GM12878 (cell line): ENCODE measurements around the gene SIPA1. TPM values are rescaled to one million over a fixed set of nuclear protein-coding genes. Genes with fewer than 3 reads are reported as not detected.
A peak's percentile ranks its signal among the peaks of the same experiment; 100 is the strongest.

Source experiments
- CUX1 ChIP-seq: IDR thresholded peaks from 2 replicates; pipeline ENCODE4 v1.6.1; 2012; ENCODE audit warnings: improper control_type of control experiment, low read depth, low read length; ENCODE audit not compliant: insufficient replicate concordance
- JUND ChIP-seq: IDR thresholded peaks from 2 replicates; pipeline ENCODE4 v1.6.1; 2012; ENCODE audit warnings: low read depth, mild to moderate bottlenecking, low read length, improper control_type of control experiment, moderate library complexity
- MTA2 ChIP-seq: fragments of 450-650 bp; IDR thresholded peaks from 2 replicates; pipeline ENCODE4 v1.6.1; 2016; ENCODE audit warnings: low read depth, mild to moderate bottlenecking, moderate library complexity
- PAX8 ChIP-seq: fragments of 450-650 bp; IDR thresholded peaks from 2 replicates; pipeline ENCODE4 v1.6.1; 2017; ENCODE audit warnings: mild to moderate bottlenecking, moderate library complexity
- RFX5 ChIP-seq: IDR thresholded peaks from 2 replicates; pipeline ENCODE4 v1.6.1; 2011; ENCODE audit warnings: low read depth, low read length, improper control_type of control experiment
- SMAD1 ChIP-seq: fragments of 450-650 bp; IDR thresholded peaks from 2 replicates; pipeline ENCODE4 v1.6.1; 2018; ENCODE audit warnings: mild to moderate bottlenecking, low read depth; ENCODE audit not compliant: partially characterized antibody
- SRF ChIP-seq, 2 experiments: IDR thresholded peaks; 2 replicates each; pipeline ENCODE4 v1.6.1; 2011; ENCODE audit warnings: low read depth in 2 of 2, low read length in 2 of 2, mild to moderate bottlenecking in 1 of 2, moderate library complexity in 1 of 2
- SUZ12 ChIP-seq: fragments of 200-600 bp; sonication (generic); IDR thresholded peaks from one replicate; pipeline ENCODE4 v1.6.1; 2018; ENCODE audit warnings: antibody characterized with exemption, mild to moderate bottlenecking; ENCODE audit not compliant: unreplicated experiment
- ZNF207 ChIP-seq: fragments of 450-650 bp; IDR thresholded peaks from 2 replicates; pipeline ENCODE4 v1.6.1; 2014; ENCODE audit warnings: antibody characterized with exemption, mild to moderate bottlenecking, borderline replicate concordance
- polyA plus RNA-seq, 11 experiments: library from polyadenylated mRNA; depleted of rRNA in 4 of 11; unstranded in 6 of 11; stranded (reverse) in 5 of 11; fragments of >200 nt; fragmentation: Nextera tagmentation in 4 of 11; fragmentation: Illumina TruSeq in 1 of 11; extraction: Ambion mirVana in 4 of 11; extraction: Trizol in 1 of 11; gene quantifications; 1 replicate in 1 of 11; 2 replicates in 10 of 11; pipeline versions ENCODE4 v1.2.1 to v1.2.3, GENCODE V29; 2011 to 2016; ENCODE audit warnings: inconsistent platforms in 2 of 11, missing spikeins in 2 of 11, low read depth in 1 of 11
- total RNA-seq, 4 experiments: library from RNA; depleted of rRNA in 3 of 4; stranded (reverse); fragments of >200 nt in 3 of 4; fragmentation: Illumina TruSeq in 1 of 4; extraction: Trizol in 1 of 4; gene quantifications; 2 replicates each; pipeline versions ENCODE4 v1.2.1 to v1.2.3, GENCODE V29; 2013 to 2021
- TF ChIP-seq, protein P1 (sequence below): IDR thresholded peaks from 2 replicates; pipeline ENCODE4 v1.6.1; 2012; ENCODE audit warnings: low read depth, low read length, improper control_type of control experiment

The SIPA1 gene
- total and polyA plus RNA-seq, 10 of the 15 experiments (the other 5 are each of a cell fraction or from before 2014, with no cell fraction given) = 1.0 to 139 (median 33.4) TPM

- TF ChIP-seq CUX1 (peak; percentile 98), SUZ12 (no peak), SMAD1 (no peak), RFX5 (peak; percentile 69; the same call in 1 of the 2 replicates), SRF (IDR thresholded peaks at IDR 0.05; ENCODE audit: low read depth in 2 of 2, low read length in 2 of 2) (peak; percentile 59 to 99; a peak in 3 of 4 replicates), JUND (no peak), MTA2 (peak; percentile 95), ZNF207 (no peak; the same call in 1 of the 2 replicates), PAX8 (no peak)
- TF ChIP-seq, protein P1, sequence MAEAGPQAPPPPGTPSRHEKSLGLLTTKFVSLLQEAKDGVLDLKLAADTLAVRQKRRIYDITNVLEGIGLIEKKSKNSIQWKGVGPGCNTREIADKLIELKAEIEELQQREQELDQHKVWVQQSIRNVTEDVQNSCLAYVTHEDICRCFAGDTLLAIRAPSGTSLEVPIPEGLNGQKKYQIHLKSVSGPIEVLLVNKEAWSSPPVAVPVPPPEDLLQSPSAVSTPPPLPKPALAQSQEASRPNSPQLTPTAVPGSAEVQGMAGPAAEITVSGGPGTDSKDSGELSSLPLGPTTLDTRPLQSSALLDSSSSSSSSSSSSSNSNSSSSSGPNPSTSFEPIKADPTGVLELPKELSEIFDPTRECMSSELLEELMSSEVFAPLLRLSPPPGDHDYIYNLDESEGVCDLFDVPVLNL = no peak
These were observed 22.5 kb upstream of the SIPA1 start, which contains the start of gene PCNX3 (continued) for GRCh38 chr11:65615229-65615949.
